WTC11 (cell line): ENCODE measurements around the gene CHST1. TPM values are rescaled to one million over a fixed set of nuclear protein-coding genes. Genes with fewer than 3 reads are reported as not detected.

Source experiments
- ATAC-seq: fragments of 200-7000 bp; cut with Tn5 transposase; 2 replicates; pipeline ENCODE4 v1.10.0; 2021; ENCODE audit warnings: mild to moderate bottlenecking, moderate library complexity
- CTCF ChIA-PET: fragments of 300-600 bp; sonication (Branson Sonifier 250); formaldehyde crosslinking; loops from one replicate; lab custom pipeline; 2021; ENCODE audit warnings: antibody characterized with exemption; lab: Charles Lee
- POLR2A ChIA-PET: fragments of 350-600 bp; sonication (Branson Sonifier 250); formaldehyde crosslinking; loops from one replicate; lab custom pipeline; 2021; ENCODE audit warnings: antibody characterized with exemption; lab: Charles Lee
- DNase-seq: peaks from one replicate; pipeline ENCODE4 v3.0.0; 2021; ENCODE audit warnings: low spot score
- H3K27ac Mint-ChIP-seq: 2 replicates; pipeline ENCODE4 v1.8.0; 2021; ENCODE audit warnings: mixed read lengths
- H3K27me3 Mint-ChIP-seq: 2 replicates; pipeline ENCODE4 v1.8.0; 2021; ENCODE audit warnings: low read depth, mild to moderate bottlenecking, moderate library complexity, mixed read lengths
- H3K36me3 Mint-ChIP-seq: 2 replicates; pipeline ENCODE4 v1.8.0; 2021; ENCODE audit warnings: mixed read lengths
- H3K4me1 Mint-ChIP-seq: 2 replicates; pipeline ENCODE4 v1.8.0; 2022; ENCODE audit warnings: mixed read lengths
- H3K4me3 Mint-ChIP-seq: 2 replicates; pipeline ENCODE4 v1.8.0; 2021; ENCODE audit warnings: mild to moderate bottlenecking, moderate library complexity, mixed read lengths
- H3K9me3 Mint-ChIP-seq: 2 replicates; pipeline ENCODE4 v1.8.0; 2021; ENCODE audit warnings: mixed read lengths
- IRF2 ChIP-seq: sonication (generic); formaldehyde crosslinking; IDR thresholded peaks from 2 replicates; pipeline ENCODE4 v1.8.0; 2022; ENCODE audit warnings: low read depth, missing genetic modification reagents, borderline replicate concordance
- ZMAT4 ChIP-seq: fragments of 250-450 bp; sonication (Bioruptor Pico); IDR thresholded peaks from 2 replicates; pipeline ENCODE4 v1.9.0; 2021; ENCODE audit warnings: mild to moderate bottlenecking
- ZNF423 ChIP-seq: fragments of 250-450 bp; sonication (Bioruptor Pico); IDR thresholded peaks from 2 replicates; pipeline ENCODE4 v2.1.2; 2022; ENCODE audit warnings: mild to moderate bottlenecking, moderate library complexity
- microRNA-seq: library from miRNA; unstranded; fragments of <30 nt; microRNA quantifications from one replicate; pipeline ENCODE4 v1.2.0, GENCODE V29; 2022; ENCODE audit warnings: borderline number of aligned reads
- total RNA-seq: library from RNA; stranded (reverse); gene quantifications from 3 replicates; pipeline ENCODE4 v1.2.3, GENCODE V29; 2021

CHST1 gene
- total RNA-seq, 1 experiment from 2014 or later, result 2.4 TPM

- H3K4me1 Mint-ChIP-seq, result peaks cover 5% of the 10 kb centered on the region; the same call in 1 of the 2 replicates
- POLR2A ChIA-PET, result no interaction called here
- no peak for DNase-seq
- H3K9me3 Mint-ChIP-seq, result no peaks in the 10 kb centered on the region
- CTCF ChIA-PET, result interaction anchor here (0.6 to 1.0 kb wide), 2 partner anchors 33 to 172 kb away, joined by 3 to 5 read pairs; no protein-coding TSS in a partner anchor
- no peak overlapping the region for H3K27ac Mint-ChIP-seq
- no peak for ATAC-seq
- H3K27me3 Mint-ChIP-seq, result no peaks in the 10 kb centered on the region; the same call in none of the 2 replicates
- no peaks in the 10 kb centered on the region for H3K36me3 Mint-ChIP-seq
- H3K4me3 Mint-ChIP-seq, result no peak overlapping the region
- TF ChIP-seq ZNF423 (CRISPR knock-in tag) (no peak), ZMAT4 (CRISPR knock-in tag) (no peak), IRF2 (CRISPR knock-in tag) (no peak)
These were observed 66.1 kb downstream of the CHST1 start for GRCh38 chr11:45599161-45599943.

Small RNAs within 50 kb of the gene (microRNA-seq; reads per million reads assigned to microRNA genes)
- not detected for gene MIR7154

Other genes with a start within 250 kb of the CHST1 start
- gene SLC35C1, start 139.5 kb upstream of the CHST1 start, total RNA-seq, result 10.4 to 14.3 TPM (median 12.1 TPM) in 3 replicates
- 14.4 to 18.3 TPM (median 16.8 TPM) in 3 replicates for gene CRY2, start 181.9 kb upstream of the CHST1 start, total RNA-seq
- 31.6 to 34.1 TPM (median 32.4 TPM) in 3 replicates for gene MAPK8IP1, start 220.0 kb upstream of the CHST1 start, total RNA-seq
- gene FREY1, start 241.6 kb upstream of the CHST1 start, total RNA-seq, result 1.6 to 2.1 TPM (median 1.8 TPM) in 3 replicates